ENCODE measurements around the gene RPS5.

DNA sequence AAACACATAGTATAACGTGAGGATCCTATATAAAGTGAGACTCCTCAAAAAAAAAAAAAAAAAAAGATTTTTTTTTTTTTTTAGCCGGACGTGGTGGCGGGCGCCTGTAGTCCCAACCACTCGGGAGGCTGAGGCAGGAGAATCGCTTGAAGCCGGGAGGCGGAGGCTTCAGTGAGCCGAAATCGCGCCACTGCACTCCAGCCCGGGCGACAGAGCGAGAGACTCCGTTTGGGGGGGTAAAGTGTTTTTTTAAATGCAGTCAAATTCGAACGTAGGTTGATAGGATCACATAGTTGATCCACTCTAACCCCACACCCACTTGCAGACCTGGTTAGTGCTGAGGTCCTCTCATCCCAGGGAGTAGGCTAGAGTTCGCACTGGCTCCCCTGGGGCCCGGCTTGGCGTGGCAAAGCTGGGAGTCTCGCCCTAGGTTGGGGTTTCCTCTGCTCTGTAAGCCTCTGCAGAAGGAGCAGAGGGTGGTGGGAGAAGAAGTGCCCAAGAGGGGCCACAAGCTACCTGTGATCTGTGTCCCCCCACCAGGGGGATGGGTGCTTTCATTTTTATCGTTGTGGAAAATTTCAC is 14.9 kb downstream of the RPS5 start:
- TF ChIP-seq POLR2A (IDR thresholded peaks at IDR 0.05): no peak
- no peak for TF ChIP-seq CTCF (IDR thresholded peaks at IDR 0.05)

Data from thyroid gland (tissue), 4 donors.